DOHH2 (cell line): ENCODE results near the gene MAJIN.

ENCODE experiments used
- H3F3A ChIP-seq: fragments of 200-600 bp; sonication (generic), shearing (Covaris generic); 2 replicates; pipeline ENCODE4 v1.6.0; 2016; ENCODE audit warnings: antibody characterized with exemption, mild to moderate bottlenecking; ENCODE audit not compliant: control insufficient read depth, insufficient read depth
- H3K27ac ChIP-seq: fragments of 200-600 bp; sonication (generic); 2 replicates; pipeline ENCODE4 v1.5.1; 2014; ENCODE audit warnings: low read depth, mild to moderate bottlenecking, low read length, moderate library complexity
- H3K27me3 ChIP-seq: fragments of 200-600 bp; sonication (generic); 2 replicates; pipeline ENCODE4 v1.6.1; 2014; ENCODE audit warnings: mild to moderate bottlenecking, low read length, mixed read lengths; ENCODE audit not compliant: control insufficient read depth
- H3K36me3 ChIP-seq: fragments of 200-600 bp; sonication (generic); 2 replicates; pipeline ENCODE4 v1.6.1; 2014; ENCODE audit warnings: mild to moderate bottlenecking, low read length, moderate library complexity, mixed read lengths; ENCODE audit not compliant: control insufficient read depth
- H3K4me1 ChIP-seq: fragments of 200-600 bp; sonication (generic); 2 replicates; pipeline ENCODE4 v1.6.1; 2014; ENCODE audit warnings: mild to moderate bottlenecking, low read length, mixed read lengths; ENCODE audit not compliant: control insufficient read depth
- H3K4me2 ChIP-seq: fragments of 200-600 bp; sonication (generic); 2 replicates; pipeline ENCODE4 v1.6.0; 2014; ENCODE audit warnings: mild to moderate bottlenecking, low read length, moderate library complexity
- H3K4me3 ChIP-seq: fragments of 200-600 bp; sonication (generic); 2 replicates; pipeline ENCODE4 v1.5.1; 2014; ENCODE audit warnings: mild to moderate bottlenecking, low read length, mixed read lengths
- H3K79me2 ChIP-seq: fragments of 200-600 bp; sonication (generic); 2 replicates; pipeline ENCODE4 v1.6.1; 2014; ENCODE audit warnings: mild to moderate bottlenecking, low read length, mixed read lengths; ENCODE audit not compliant: control insufficient read depth
- H3K9me2 ChIP-seq: fragments of 200-600 bp; sonication (generic); replicated peaks from 2 replicates; pipeline ENCODE4 v1.6.1; 2014; ENCODE audit warnings: mild to moderate bottlenecking, low read length, mixed read lengths; ENCODE audit not compliant: control insufficient read depth
- H3K9me3 ChIP-seq: fragments of 200-600 bp; sonication (generic); 2 replicates; pipeline ENCODE4 v1.6.1; 2014; ENCODE audit warnings: antibody characterized with exemption, low read length, mixed read lengths; ENCODE audit not compliant: control insufficient read depth, insufficient read depth
- H4K20me1 ChIP-seq: fragments of 200-600 bp; sonication (generic); 2 replicates; pipeline ENCODE4 v1.6.0; 2014; ENCODE audit warnings: low read depth, mild to moderate bottlenecking, antibody characterized with exemption, low read length, moderate library complexity; ENCODE audit not compliant: control insufficient read depth, insufficient read depth
- CTCF ChIP-seq: fragments of 200-600 bp; sonication (generic); IDR thresholded peaks from one replicate; pipeline ENCODE4 v1.5.1; 2014; ENCODE audit warnings: antibody characterized with exemption, mild to moderate bottlenecking, low read depth, low read length; ENCODE audit not compliant: poor library complexity, severe bottlenecking
- EZH2phosphoT487 ChIP-seq: fragments of 200-600 bp; sonication (generic); IDR thresholded peaks from 2 replicates; pipeline ENCODE4 v1.6.1; 2017; ENCODE audit warnings: borderline replicate concordance, mild to moderate bottlenecking, antibody characterized with exemption, low read length, moderate library complexity, mixed read lengths

Gene MAJIN

GRCh38 chr11:64892411-64892831, 79.5 kb downstream of the MAJIN start:
- Histone ChIP-seq H3K4me2 (no peak overlapping the region), H3K27me3 (no peaks in the 10 kb centered on the region), H3K4me3 (no peak overlapping the region), H3K36me3 (peaks cover 3% of the 10 kb centered on the region; the same call in 1 of the 2 replicates), H3K4me1 (peaks cover 29% of the 10 kb centered on the region), H3K9me3 (no peaks in the 10 kb centered on the region), H4K20me1 (no peaks in the 10 kb centered on the region), H3F3A (peaks cover 3% of the 10 kb centered on the region; the same call in 1 of the 2 replicates), H3K9me2 (no peaks in the 10 kb centered on the region), H3K79me2 (no peaks in the 10 kb centered on the region), H3K27ac (no peak overlapping the region)
- no peak for TF ChIP-seq CTCF
- TF ChIP-seq EZH2phosphoT487, result no peak

- Histone ChIP-seq H3F3A (peaks cover 7% of the 10 kb centered on the region; the same call in 1 of the 2 replicates), H3K36me3 (peaks cover 3% of the 10 kb centered on the region; the same call in 1 of the 2 replicates), H4K20me1 (no peaks in the 10 kb centered on the region), H3K27ac (no peak overlapping the region), H3K9me3 (no peaks in the 10 kb centered on the region), H3K4me1 (peaks cover 35% of the 10 kb centered on the region), H3K79me2 (no peaks in the 10 kb centered on the region), H3K27me3 (no peaks in the 10 kb centered on the region), H3K4me2 (no peak overlapping the region), H3K9me2 (no peaks in the 10 kb centered on the region), H3K4me3 (no peak overlapping the region)
- no peak for TF ChIP-seq EZH2phosphoT487
- no peak for TF ChIP-seq CTCF
These were observed 80.0 kb downstream of the MAJIN start for GRCh38 chr11:64891880-64892279.

- Histone ChIP-seq H3K9me3 (no peaks in the 10 kb centered on the region), H3K27me3 (no peaks in the 10 kb centered on the region), H3K36me3 (peaks cover 3% of the 10 kb centered on the region; the same call in 1 of the 2 replicates), H3K79me2 (no peaks in the 10 kb centered on the region), H3K9me2 (no peaks in the 10 kb centered on the region), H3F3A (peaks cover 7% of the 10 kb centered on the region; the same call in 1 of the 2 replicates), H4K20me1 (no peaks in the 10 kb centered on the region), H3K27ac (no peak overlapping the region), H3K4me2 (no peak overlapping the region), H3K4me1 (peaks cover 35% of the 10 kb centered on the region), H3K4me3 (no peak overlapping the region)
- TF ChIP-seq EZH2phosphoT487 (no peak), CTCF (no peak)
These were observed 80.6 kb downstream of the MAJIN start for GRCh38 chr11:64891215-64891848.
